Measurements from ENCODE around the gene RIN1. TPM values are rescaled to one million over a fixed set of nuclear protein-coding genes. Genes with fewer than 3 reads are reported as not detected.
A peak's percentile ranks its signal among the peaks of the same experiment; 100 is the strongest.

The RIN1 gene
- total RNA-seq, 2 donors from 2014 or later: 1.9 to 3.4 TPM

GRCh38 chr11:66335531-66336233, 552 bp downstream of the RIN1 start:
- DNase-seq (no peak), ATAC-seq (peak; percentile 12)
- H3K4me3 Mint-ChIP-seq: peak overlapping the region; percentile 91
- H3K27me3 Mint-ChIP-seq: no peaks in the 10 kb centered on the region
- H3K4me1 Mint-ChIP-seq: peaks cover 11% of the 10 kb centered on the region
- peaks cover 2% of the 10 kb centered on the region for H3K36me3 Mint-ChIP-seq (ENCODE audit: low read depth)
- no peaks in the 10 kb centered on the region for H3K9me3 ChIP-seq (ENCODE audit: control insufficient read depth, low read length, poor library complexity, severe bottlenecking)
- H3K27ac Mint-ChIP-seq: peak overlapping the region; percentile 67

- Mint-ChIP-seq H3K4me1 (peaks cover 11% of the 10 kb centered on the region), H3K27me3 (no peaks in the 10 kb centered on the region), H3K27ac (peak overlapping the region; percentile 27), H3K36me3 (ENCODE audit: low read depth) (peaks cover 2% of the 10 kb centered on the region), H3K4me3 (peak overlapping the region; percentile 82)
- ATAC-seq (no peak), DNase-seq (no peak)
- H3K9me3 ChIP-seq (ENCODE audit: control insufficient read depth, low read length, poor library complexity, severe bottlenecking): no peaks in the 10 kb centered on the region
These were observed 1.4 kb downstream of the RIN1 start for GRCh38 chr11:66334605-66335442.

DNA sequence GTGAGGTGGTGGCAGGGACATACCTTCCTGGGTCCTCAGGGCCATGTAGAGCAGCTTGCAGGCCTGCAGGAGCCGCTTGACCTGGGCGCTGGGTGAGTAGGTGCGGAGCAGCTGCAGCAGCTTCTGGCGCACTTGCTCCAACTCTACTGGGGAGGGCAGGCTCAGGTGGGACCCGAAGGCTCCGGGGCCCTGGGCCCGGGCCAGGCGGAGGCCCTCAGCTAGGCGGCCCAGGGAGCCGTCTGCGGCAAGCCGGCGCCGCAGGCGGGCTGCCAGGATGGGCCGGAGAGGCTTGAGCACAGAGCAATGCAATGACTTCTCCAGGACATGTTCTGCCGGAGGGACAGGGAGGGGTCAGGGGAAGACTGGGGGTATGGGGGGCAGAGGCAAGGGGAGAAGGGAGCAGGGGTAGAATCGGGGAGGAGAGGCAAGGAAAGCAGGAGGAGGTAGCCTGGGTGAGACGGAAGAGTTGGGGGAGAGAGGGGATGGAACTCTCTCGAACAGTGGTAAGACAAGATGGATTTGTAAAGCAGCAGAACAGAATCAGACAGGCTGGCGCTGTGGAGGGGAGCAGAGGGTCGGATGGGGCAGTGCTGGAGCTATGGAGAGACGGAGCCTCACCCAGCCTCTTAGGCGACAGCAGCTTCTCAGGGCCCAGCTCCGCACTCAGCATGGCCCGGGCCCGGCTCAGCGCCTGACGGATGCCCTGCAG, 2.2 kb downstream of the RIN1 start:
- H3K4me1 Mint-ChIP-seq: peaks cover 11% of the 10 kb centered on the region
- H3K27ac Mint-ChIP-seq: no peak overlapping the region
- no peaks in the 10 kb centered on the region for H3K9me3 ChIP-seq (ENCODE audit: control insufficient read depth, low read length, poor library complexity, severe bottlenecking)
- H3K27me3 Mint-ChIP-seq: no peaks in the 10 kb centered on the region
- no peak overlapping the region for H3K4me3 Mint-ChIP-seq
- DNase-seq: no peak
- H3K36me3 Mint-ChIP-seq (ENCODE audit: low read depth): peaks cover 2% of the 10 kb centered on the region
- no peak for ATAC-seq

GRCh38 chr11:66333220-66333877, 2.9 kb downstream of the RIN1 start:
- no peak for DNase-seq
- H3K4me1 Mint-ChIP-seq: peaks cover 14% of the 10 kb centered on the region
- H3K9me3 ChIP-seq (ENCODE audit: control insufficient read depth, low read length, poor library complexity, severe bottlenecking): no peaks in the 10 kb centered on the region
- ATAC-seq: no peak
- H3K27ac Mint-ChIP-seq: no peak overlapping the region
- H3K36me3 Mint-ChIP-seq (ENCODE audit: low read depth): no peaks in the 10 kb centered on the region
- no peak overlapping the region for H3K4me3 Mint-ChIP-seq
- no peaks in the 10 kb centered on the region for H3K27me3 Mint-ChIP-seq

GRCh38 chr11:66332371-66333219, 3.6 kb downstream of the RIN1 start:
- Mint-ChIP-seq H3K27ac (no peak overlapping the region), H3K4me1 (peaks cover 20% of the 10 kb centered on the region), H3K4me3 (no peak overlapping the region), H3K27me3 (no peaks in the 10 kb centered on the region), H3K36me3 (ENCODE audit: low read depth) (no peaks in the 10 kb centered on the region)
- H3K9me3 ChIP-seq (ENCODE audit: control insufficient read depth, low read length, poor library complexity, severe bottlenecking): no peaks in the 10 kb centered on the region
- DNase-seq: no peak
- ATAC-seq: no peak

GRCh38 chr11:66331542-66332370, 4.5 kb downstream of the RIN1 start:
- no peaks in the 10 kb centered on the region for H3K27me3 Mint-ChIP-seq
- DNase-seq: no peak
- no peak overlapping the region for H3K27ac Mint-ChIP-seq

DNA sequence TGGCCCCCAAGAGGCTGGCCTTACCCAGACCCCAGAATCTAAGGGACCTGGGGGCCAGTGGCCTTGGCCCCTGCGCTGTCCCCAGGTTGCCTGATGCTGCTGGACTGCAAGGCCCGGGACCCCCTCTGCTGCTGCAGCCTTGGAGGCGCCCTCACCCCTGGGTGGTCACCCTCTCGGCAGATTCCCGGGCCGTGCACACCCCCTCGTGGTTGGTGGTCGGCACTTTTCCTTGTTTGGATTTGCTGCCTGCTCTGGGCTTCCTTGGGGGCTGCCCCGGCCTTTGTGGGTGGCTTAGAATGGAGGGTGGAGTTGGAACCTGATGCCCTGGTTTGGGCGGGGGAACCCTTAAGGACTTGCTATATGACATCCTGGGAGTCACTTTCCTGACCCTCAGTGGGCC, 5.3 kb downstream of the RIN1 start:
- no peak for DNase-seq

More at GRCh38 chr11:66331542-66332370, 4.5 kb downstream of the RIN1 start:
- no peak for ATAC-seq
- H3K36me3 Mint-ChIP-seq (ENCODE audit: low read depth): no peaks in the 10 kb centered on the region
- no peaks in the 10 kb centered on the region for H3K9me3 ChIP-seq (ENCODE audit: control insufficient read depth, low read length, poor library complexity, severe bottlenecking)
- H3K4me3 Mint-ChIP-seq: no peak overlapping the region
- H3K4me1 Mint-ChIP-seq: peaks cover 23% of the 10 kb centered on the region

DNA sequence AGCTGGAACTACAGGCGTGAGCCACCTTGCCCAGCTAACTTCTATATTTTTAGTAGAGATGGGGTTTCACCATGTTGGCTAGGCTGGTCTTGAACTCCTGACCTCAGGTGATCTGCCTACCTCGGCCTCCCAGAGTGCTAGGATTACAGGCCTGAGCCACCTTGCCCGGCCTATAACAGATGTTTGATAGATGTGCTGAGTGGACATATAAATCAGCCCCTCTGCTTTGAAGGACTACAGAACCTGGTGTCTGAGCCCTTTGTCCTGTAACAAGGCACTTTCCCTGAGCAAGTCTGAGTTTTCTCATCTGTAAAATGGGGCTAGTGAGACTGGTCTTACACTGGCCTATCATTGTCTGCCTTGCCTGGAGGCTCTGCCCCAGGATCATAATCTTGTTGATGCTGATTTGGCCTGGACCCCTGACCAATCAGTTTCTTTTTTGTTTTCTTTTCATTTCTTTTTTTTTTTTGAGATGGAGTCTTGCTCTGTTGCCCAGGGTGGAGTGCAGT, 7.0 kb downstream of the RIN1 start:
- Mint-ChIP-seq H3K4me3 (no peak overlapping the region), H3K27me3 (no peaks in the 10 kb centered on the region), H3K4me1 (peaks cover 19% of the 10 kb centered on the region), H3K36me3 (ENCODE audit: low read depth) (no peaks in the 10 kb centered on the region), H3K27ac (no peak overlapping the region)
- ATAC-seq: no peak
- H3K9me3 ChIP-seq (ENCODE audit: control insufficient read depth, low read length, poor library complexity, severe bottlenecking): no peaks in the 10 kb centered on the region
- DNase-seq: no peak

More for the DNA sequence above, 5.3 kb downstream of the RIN1 start:
- peaks cover 19% of the 10 kb centered on the region for H3K4me1 Mint-ChIP-seq
- H3K36me3 Mint-ChIP-seq (ENCODE audit: low read depth): no peaks in the 10 kb centered on the region
- no peak for ATAC-seq
- H3K27ac Mint-ChIP-seq: no peak overlapping the region
- H3K4me3 Mint-ChIP-seq: no peak overlapping the region
- H3K27me3 Mint-ChIP-seq: no peaks in the 10 kb centered on the region
- H3K9me3 ChIP-seq (ENCODE audit: control insufficient read depth, low read length, poor library complexity, severe bottlenecking): no peaks in the 10 kb centered on the region

GRCh38 chr11:66328302-66329144, 7.7 kb downstream of the RIN1 start:
- H3K27ac Mint-ChIP-seq: no peak overlapping the region
- H3K27me3 Mint-ChIP-seq: no peaks in the 10 kb centered on the region
- H3K4me1 Mint-ChIP-seq: peaks cover 19% of the 10 kb centered on the region
- ATAC-seq: peak; percentile 91
- DNase-seq: peak; percentile 68 to 70 (median 68)
- H3K36me3 Mint-ChIP-seq (ENCODE audit: low read depth): no peaks in the 10 kb centered on the region
- H3K9me3 ChIP-seq (ENCODE audit: control insufficient read depth, low read length, poor library complexity, severe bottlenecking): no peaks in the 10 kb centered on the region
- H3K4me3 Mint-ChIP-seq: peak overlapping the region; percentile 25

- H3K9me3 ChIP-seq (ENCODE audit: control insufficient read depth, low read length, poor library complexity, severe bottlenecking): no peaks in the 10 kb centered on the region
- ATAC-seq: peak; percentile 69
- H3K4me1 Mint-ChIP-seq: peaks cover 19% of the 10 kb centered on the region
These were observed 8.3 kb downstream of the RIN1 start for GRCh38 chr11:66328031-66328301.

More at GRCh38 chr11:66328031-66328301, 8.3 kb downstream of the RIN1 start:
- H3K27me3 Mint-ChIP-seq: no peaks in the 10 kb centered on the region
- DNase-seq: no peak
- no peak overlapping the region for H3K27ac Mint-ChIP-seq
- H3K4me3 Mint-ChIP-seq: peak overlapping the region; percentile 42
- no peaks in the 10 kb centered on the region for H3K36me3 Mint-ChIP-seq (ENCODE audit: low read depth)

Data from T-helper 17 cell (primary cell).